ENCODE results near the gene BCL2L1. TPM values are rescaled to one million over a fixed set of nuclear protein-coding genes. Genes with fewer than 3 reads are reported as not detected.

Gene BCL2L1
- total RNA-seq, 1 experiment from 2014 or later, result 277 TPM

GRCh38 chr20:31677553-31678260, 45.0 kb downstream of the BCL2L1 start:
- no peak overlapping the region for H3K9ac ChIP-seq (ENCODE audit: low read length)
- H3K4me1 ChIP-seq (ENCODE audit: insufficient read depth, low read length), result peaks cover 26% of the 10 kb centered on the region

GRCh38 chr20:31676609-31676989, 46.1 kb downstream of the BCL2L1 start:
- no peak overlapping the region for H3K4me3 ChIP-seq (ENCODE audit: low read length)
- H3K4me2 ChIP-seq (ENCODE audit: low read length), result peak overlapping the region; percentile 24; the same call in 1 of the 2 replicates
- H4K20me1 ChIP-seq (ENCODE audit: low read length), result peaks cover 9% of the 10 kb centered on the region; the same call in 1 of the 2 replicates
- H3K9me2 ChIP-seq (replicated peaks; ENCODE audit: low read length), result no peaks in the 10 kb centered on the region
- ATAC-seq (no peak), DNase-seq (no peak)
- peaks cover 95% of the 10 kb centered on the region for H3K79me2 ChIP-seq (ENCODE audit: low read length)
- peaks cover 74% of the 10 kb centered on the region for H3K36me3 ChIP-seq (ENCODE audit: low read depth, low read length)
- POLR2A ChIA-PET (ENCODE audit: unreplicated experiment), result no interaction called here
- H3K9me3 ChIP-seq (ENCODE audit: low read length), result no peaks in the 10 kb centered on the region
- no peak overlapping the region for H3K9ac ChIP-seq (ENCODE audit: low read length)
- peak overlapping the region; percentile 57; the same call in 1 of the 2 replicates for H3K27ac ChIP-seq (ENCODE audit: low read length)
- no peak overlapping the region for H2AFZ ChIP-seq (ENCODE audit: low read length)
- H3F3A ChIP-seq (ENCODE audit: low read length, unreplicated experiment), result no peaks in the 10 kb centered on the region
- H3K4me1 ChIP-seq (ENCODE audit: insufficient read depth, low read length), result peaks cover 26% of the 10 kb centered on the region
- CTCF ChIA-PET, result interaction anchor here (1.1 kb wide), 1 partner anchor 47 kb away, joined by 3 read pairs; no protein-coding TSS in a partner anchor
- TF ChIP-seq EZH2 (IDR thresholded peaks at IDR 0.05; ENCODE audit: low read length, unreplicated experiment) (no peak), CTCF (conservative IDR thresholded peaks at IDR 0.05; ENCODE audit: low read depth, low read length) (no peak), EZH2phosphoT487 (IDR thresholded peaks at IDR 0.05; ENCODE audit: borderline replicate concordance, low read length) (no peak)
- intact Hi-C loops (cut with micrococcal nuclease), result no loop called here
- no peaks in the 10 kb centered on the region for H3K27me3 ChIP-seq (ENCODE audit: low read length)
- no TSS peak for BruUV-seq (replicated peaks)

More at GRCh38 chr20:31677553-31678260, 45.0 kb downstream of the BCL2L1 start:
- CTCF ChIA-PET, result no interaction called here
- no peaks in the 10 kb centered on the region for H3K9me3 ChIP-seq (ENCODE audit: low read length)
- H3K27me3 ChIP-seq (ENCODE audit: low read length), result no peaks in the 10 kb centered on the region
- H3K27ac ChIP-seq (ENCODE audit: low read length), result no peak overlapping the region
- BruUV-seq (replicated peaks), result no TSS peak
- no peaks in the 10 kb centered on the region for H3K9me2 ChIP-seq (replicated peaks; ENCODE audit: low read length)
- H3K4me3 ChIP-seq (ENCODE audit: low read length), result no peak overlapping the region
- ATAC-seq, result no peak
- peak; percentile 1 for DNase-seq
- H2AFZ ChIP-seq (ENCODE audit: low read length), result no peak overlapping the region
- intact Hi-C loops (cut with micrococcal nuclease), result no loop called here
- POLR2A ChIA-PET (ENCODE audit: unreplicated experiment), result interaction anchor here (0.6 kb wide), 1 partner anchor 27 kb away, joined by 3 read pairs; no protein-coding TSS in a partner anchor
- no peak for TF ChIP-seq CTCF (conservative IDR thresholded peaks at IDR 0.05; ENCODE audit: low read depth, low read length)
- H3K79me2 ChIP-seq (ENCODE audit: low read length), result peaks cover 98% of the 10 kb centered on the region
- no peaks in the 10 kb centered on the region for H3F3A ChIP-seq (ENCODE audit: low read length, unreplicated experiment)
- H3K4me2 ChIP-seq (ENCODE audit: low read length), result no peak overlapping the region
- H3K36me3 ChIP-seq (ENCODE audit: low read depth, low read length), result peaks cover 78% of the 10 kb centered on the region
- H4K20me1 ChIP-seq (ENCODE audit: low read length), result peaks cover 10% of the 10 kb centered on the region; the same call in 1 of the 2 replicates

All from PC-3 (cell line).